H9 (cell line): ENCODE measurements around the gene SLC25A11. TPM values are rescaled to one million over a fixed set of nuclear protein-coding genes. Genes with fewer than 3 reads are reported as not detected.

Source experiments
- DNase-seq: peaks from one replicate; pipeline ENCODE4 v3.0.0-alpha.2; 2017
- H2AFZ ChIP-seq: one replicate; pipeline ENCODE4 v1.6.1; 2013; ENCODE audit warnings: mild to moderate bottlenecking, low read length, control low read depth, moderate library complexity
- H2AK5ac ChIP-seq: 2 replicates; pipeline ENCODE4 v1.6.1; 2013; ENCODE audit warnings: low read length, control low read depth, mixed read lengths; ENCODE audit not compliant: insufficient read length
- H2BK120ac ChIP-seq: one replicate; pipeline ENCODE4 v1.6.1; 2013; ENCODE audit warnings: low read depth, mild to moderate bottlenecking, low read length, control low read depth, inconsistent platforms; ENCODE audit not compliant: poor library complexity, severe bottlenecking
- H2BK12ac ChIP-seq: 2 replicates; pipeline ENCODE4 v1.6.1; 2013; ENCODE audit warnings: low read length, control low read depth, mixed read lengths, low read depth; ENCODE audit not compliant: insufficient read length
- H2BK15ac ChIP-seq: 2 replicates; pipeline ENCODE4 v1.6.1; 2013; ENCODE audit warnings: low read depth, low read length, control low read depth
- H2BK20ac ChIP-seq: one replicate; pipeline ENCODE4 v1.6.1; 2013; ENCODE audit warnings: low read depth, mild to moderate bottlenecking, low read length, control low read depth, inconsistent platforms; ENCODE audit not compliant: poor library complexity, severe bottlenecking
- H2BK5ac ChIP-seq: 2 replicates; pipeline ENCODE4 v1.6.1; 2013; ENCODE audit warnings: low read length, control low read depth, mixed read lengths; ENCODE audit not compliant: insufficient read length
- H3K14ac ChIP-seq: 2 replicates; pipeline ENCODE4 v1.6.1; 2013; ENCODE audit warnings: low read length, control low read depth; ENCODE audit not compliant: insufficient read depth
- H3K18ac ChIP-seq: 2 replicates; pipeline ENCODE4 v1.6.1; 2013; ENCODE audit warnings: low read depth, mild to moderate bottlenecking, mixed read lengths, low read length, control low read depth; ENCODE audit not compliant: insufficient read length
- H3K23ac ChIP-seq: 2 replicates; pipeline ENCODE4 v1.6.1; 2013; ENCODE audit warnings: low read length, control low read depth, mixed read lengths, low read depth; ENCODE audit not compliant: insufficient read length
- H3K23me2 ChIP-seq: 2 replicates; pipeline ENCODE4 v1.6.1; 2013; ENCODE audit warnings: low read depth, mild to moderate bottlenecking, mixed read lengths, low read length, control low read depth; ENCODE audit not compliant: insufficient read length, poor library complexity, severe bottlenecking
- H3K27ac ChIP-seq: 2 replicates; pipeline ENCODE4 v1.5.1; 2013; ENCODE audit warnings: low read length, control low read depth, mixed read lengths, low read depth; ENCODE audit not compliant: insufficient read length
- H3K27me3 ChIP-seq: 2 replicates; pipeline ENCODE4 v1.6.1; 2013; ENCODE audit warnings: low read length, control low read depth, inconsistent platforms; ENCODE audit not compliant: insufficient read depth
- H3K4ac ChIP-seq: 2 replicates; pipeline ENCODE4 v1.6.1; 2013; ENCODE audit warnings: low read depth, mild to moderate bottlenecking, control low read depth, inconsistent platforms, low read length, moderate library complexity
- H3K4me1 ChIP-seq: 2 replicates; pipeline ENCODE4 v1.6.1; 2013; ENCODE audit warnings: low read length, control low read depth, inconsistent platforms; ENCODE audit not compliant: insufficient read depth
- H3K4me2 ChIP-seq: 2 replicates; pipeline ENCODE4 v1.6.1; 2013; ENCODE audit warnings: low read length, control low read depth, mixed read lengths; ENCODE audit not compliant: insufficient read length, insufficient read depth
- H3K56ac ChIP-seq: 2 replicates; pipeline ENCODE4 v1.6.1; 2013; ENCODE audit warnings: low read depth, mild to moderate bottlenecking, mixed read lengths, low read length, control low read depth; ENCODE audit not compliant: insufficient read length
- H3K79me1 ChIP-seq: 2 replicates; pipeline ENCODE4 v1.6.1; 2013; ENCODE audit warnings: low read depth, mild to moderate bottlenecking, moderate library complexity, low read length, control low read depth, inconsistent platforms; ENCODE audit not compliant: insufficient read depth, poor library complexity, severe bottlenecking
- H3K79me2 ChIP-seq: 2 replicates; pipeline ENCODE4 v1.6.1; 2013; ENCODE audit warnings: low read length, control low read depth, inconsistent platforms; ENCODE audit not compliant: insufficient read depth
- H3K9ac ChIP-seq: 2 replicates; pipeline ENCODE4 v1.6.1; 2013; ENCODE audit warnings: low read length, control low read depth, mixed read lengths; ENCODE audit not compliant: insufficient read length; ENCODE audit errors: extremely low read depth
- H3K9me3 ChIP-seq: one replicate; pipeline ENCODE4 v1.6.1; 2013; ENCODE audit warnings: low read depth, low read length, inconsistent platforms; ENCODE audit not compliant: control insufficient read depth
- H3T11ph ChIP-seq: one replicate; pipeline ENCODE4 v1.6.1; 2013; ENCODE audit warnings: mild to moderate bottlenecking, low read length, control low read depth, inconsistent platforms
- H4K20me1 ChIP-seq: one replicate; pipeline ENCODE4 v1.6.1; 2013; ENCODE audit not compliant: control insufficient read depth, insufficient read length, insufficient read depth
- H4K5ac ChIP-seq: 2 replicates; pipeline ENCODE4 v1.6.1; 2013; ENCODE audit warnings: low read depth, mild to moderate bottlenecking, mixed read lengths, low read length, control low read depth; ENCODE audit not compliant: insufficient read length
- H4K8ac ChIP-seq: replicated peaks from 2 replicates; pipeline ENCODE4 v1.6.1; 2013; ENCODE audit warnings: low read length, control low read depth, mixed read lengths, low read depth; ENCODE audit not compliant: insufficient read length
- H4K91ac ChIP-seq: 2 replicates; pipeline ENCODE4 v1.6.1; 2013; ENCODE audit warnings: low read depth, mild to moderate bottlenecking, moderate library complexity, mixed read lengths, low read length, control low read depth; ENCODE audit not compliant: insufficient read length
- H3K27ac Mint-ChIP-seq, 3 experiments: 2 replicates in 2 of 3; 3 replicates in 1 of 3; pipeline ENCODE4 v1.8.0; 2020 to 2021; ENCODE audit warnings: mixed read lengths in 3 of 3, mild to moderate bottlenecking in 1 of 3, moderate library complexity in 1 of 3
- H3K27me3 Mint-ChIP-seq: 2 replicates; pipeline ENCODE4 v1.8.0; 2021; ENCODE audit warnings: low read depth, mild to moderate bottlenecking, moderate library complexity, mixed read lengths
- H3K36me3 Mint-ChIP-seq, 3 experiments: 2 replicates in 2 of 3; 3 replicates in 1 of 3; pipeline ENCODE4 v1.8.0; 2020 to 2021; ENCODE audit warnings: low read depth in 3 of 3, mixed read lengths in 3 of 3; ENCODE audit not compliant: insufficient read depth in 1 of 3
- H3K4me1 Mint-ChIP-seq, 2 experiments: 2 replicates each; pipeline ENCODE4 v1.8.0; 2020; ENCODE audit warnings: mixed read lengths in 2 of 2
- H3K4me3 Mint-ChIP-seq, 2 experiments: 2 replicates in 1 of 2; 3 replicates in 1 of 2; pipeline ENCODE4 v1.8.0; 2020 to 2021; ENCODE audit warnings: mild to moderate bottlenecking in 2 of 2, mixed read lengths in 2 of 2, moderate library complexity in 1 of 2
- H3K9me3 Mint-ChIP-seq, 2 experiments: 2 replicates in 1 of 2; 3 replicates in 1 of 2; pipeline ENCODE4 v1.8.0; 2020; ENCODE audit warnings: mild to moderate bottlenecking in 2 of 2, mixed read lengths in 2 of 2, moderate library complexity in 1 of 2
- WGBS: extraction: QIAGEN DNeasy Blood & Tissue Kit; methylation state at CpG from one replicate; pipeline ENCODE4 v1.1.7; 2013; ENCODE audit warnings: missing lambda C conversion rate, low lambda C conversion rate, mixed read lengths; ENCODE audit not compliant: insufficient read length; ENCODE audit errors: extremely low coverage; 5-methylcytosine and 5-hydroxymethylcytosine counted together
- total RNA-seq: library from RNA; stranded (reverse); gene quantifications from 2 replicates; pipeline ENCODE4 v1.2.1, GENCODE V29; 2021
- TF ChIP-seq, protein P1 (sequence below): fragments of 200-600 bp; sonication (generic); conservative IDR thresholded peaks from 3 replicates; pipeline ENCODE4 v1.8.0; 2021; ENCODE audit warnings: antibody characterized with exemption, mild to moderate bottlenecking

The SLC25A11 gene
- total RNA-seq, 1 experiment from 2014 or later = 74.9 TPM

DNA sequence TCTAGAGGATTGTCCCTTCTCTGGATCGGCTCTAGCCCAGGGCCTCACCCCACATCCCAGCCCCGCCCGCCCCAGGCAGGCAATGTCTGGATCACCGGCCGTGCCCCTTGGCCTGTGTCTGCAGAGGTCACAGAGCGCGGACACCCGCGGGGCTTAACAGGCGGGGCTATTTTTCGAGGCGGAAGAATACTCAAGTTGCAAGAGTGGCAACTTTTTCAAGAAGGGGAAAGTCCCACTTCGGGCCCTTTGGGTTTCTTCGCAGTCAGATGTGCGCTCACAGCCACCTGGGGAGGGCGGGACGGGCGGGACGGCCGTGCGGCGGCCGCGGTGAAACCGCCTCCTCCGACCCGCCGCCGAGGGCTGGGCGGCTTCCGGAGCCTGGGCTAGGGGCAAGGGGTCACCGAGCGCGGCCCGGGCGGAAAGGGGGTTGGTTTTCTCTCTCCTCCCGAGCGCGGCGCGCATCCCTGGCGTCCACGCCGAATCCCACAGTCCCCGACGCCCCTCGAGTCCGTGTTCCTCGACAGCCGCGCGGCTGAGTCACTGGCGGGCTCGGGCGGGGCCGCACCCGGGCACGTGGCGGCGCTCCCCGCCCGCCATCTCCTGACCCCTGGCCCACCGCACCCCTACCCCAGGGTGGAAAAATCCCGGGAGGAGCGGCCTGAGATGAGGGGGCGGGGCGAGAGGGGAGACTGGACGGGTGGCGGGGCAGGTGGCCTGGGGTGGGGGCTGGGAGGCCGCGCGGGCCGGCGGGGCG lies 9.7 kb upstream of the SLC25A11 start:
- H3K9me3 ChIP-seq = no peaks in the 10 kb centered on the region
- H4K91ac ChIP-seq = no peak overlapping the region
- H2AFZ ChIP-seq = no peak overlapping the region
- H2BK15ac ChIP-seq = no peak overlapping the region
- peak overlapping the region; percentile 82 to 95 for H3K4me3 Mint-ChIP-seq
- H3K79me2 ChIP-seq = peaks cover 13% of the 10 kb centered on the region; the same call in 1 of the 2 replicates
- H2BK120ac ChIP-seq = no peak overlapping the region
- no peak overlapping the region for H3K23ac ChIP-seq
- H3K27ac Mint-ChIP-seq = peak overlapping the region; percentile 90 to 92 (median 91); a peak in 6 of 7 replicates
- H3T11ph ChIP-seq = no peak overlapping the region
- H2AK5ac ChIP-seq = no peak overlapping the region
- peaks cover 4% of the 10 kb centered on the region; the same call in 1 of the 2 replicates for H3K4me1 ChIP-seq
- H3K4me1 Mint-ChIP-seq = peaks cover 44 to 45% of the 10 kb centered on the region in 2 experiments
- H3K9me3 Mint-ChIP-seq = peaks cover 0 to 2% of the 10 kb centered on the region in 2 experiments; a peak in 2 of 5 replicates
- H2BK20ac ChIP-seq = no peak overlapping the region
- WGBS = no CpG with 5 or more reads among the region's 75 CpGs
- H3K27me3 ChIP-seq = no peaks in the 10 kb centered on the region
- no peak overlapping the region for H2BK12ac ChIP-seq
- no peak overlapping the region for H3K56ac ChIP-seq
- no peak overlapping the region for H2BK5ac ChIP-seq
- H4K5ac ChIP-seq = no peak overlapping the region
- H3K27me3 Mint-ChIP-seq = peaks cover 5% of the 10 kb centered on the region
- peak; percentile 84 for DNase-seq
- TF ChIP-seq, protein P1, sequence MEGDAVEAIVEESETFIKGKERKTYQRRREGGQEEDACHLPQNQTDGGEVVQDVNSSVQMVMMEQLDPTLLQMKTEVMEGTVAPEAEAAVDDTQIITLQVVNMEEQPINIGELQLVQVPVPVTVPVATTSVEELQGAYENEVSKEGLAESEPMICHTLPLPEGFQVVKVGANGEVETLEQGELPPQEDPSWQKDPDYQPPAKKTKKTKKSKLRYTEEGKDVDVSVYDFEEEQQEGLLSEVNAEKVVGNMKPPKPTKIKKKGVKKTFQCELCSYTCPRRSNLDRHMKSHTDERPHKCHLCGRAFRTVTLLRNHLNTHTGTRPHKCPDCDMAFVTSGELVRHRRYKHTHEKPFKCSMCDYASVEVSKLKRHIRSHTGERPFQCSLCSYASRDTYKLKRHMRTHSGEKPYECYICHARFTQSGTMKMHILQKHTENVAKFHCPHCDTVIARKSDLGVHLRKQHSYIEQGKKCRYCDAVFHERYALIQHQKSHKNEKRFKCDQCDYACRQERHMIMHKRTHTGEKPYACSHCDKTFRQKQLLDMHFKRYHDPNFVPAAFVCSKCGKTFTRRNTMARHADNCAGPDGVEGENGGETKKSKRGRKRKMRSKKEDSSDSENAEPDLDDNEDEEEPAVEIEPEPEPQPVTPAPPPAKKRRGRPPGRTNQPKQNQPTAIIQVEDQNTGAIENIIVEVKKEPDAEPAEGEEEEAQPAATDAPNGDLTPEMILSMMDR = no peak
- peak overlapping the region; percentile 78 for H3K27ac ChIP-seq
- H3K9ac ChIP-seq = peak overlapping the region; percentile 70
- H3K4me2 ChIP-seq = peak overlapping the region; percentile 72
- peak overlapping the region; percentile 97 for H3K14ac ChIP-seq
- no peak overlapping the region for H4K8ac ChIP-seq
- no peak overlapping the region for H3K4ac ChIP-seq
- H3K79me1 ChIP-seq = peaks cover 4% of the 10 kb centered on the region
- peaks cover 20 to 30% (median 26%) of the 10 kb centered on the region in 3 experiments for H3K36me3 Mint-ChIP-seq
- H3K18ac ChIP-seq = peak overlapping the region; percentile 95
- H4K20me1 ChIP-seq = no peaks in the 10 kb centered on the region
- peaks cover 23% of the 10 kb centered on the region for H3K23me2 ChIP-seq
